HG02870 (cell line): ENCODE results near the gene RAD51B.

Source experiments
- ATAC-seq: cut with Tn5 transposase; IDR thresholded peaks from one replicate; pipeline ENCODE4 v1.9.1; 2021; ENCODE audit warnings: mild to moderate bottlenecking, moderate library complexity; ENCODE audit not compliant: unreplicated experiment

RAD51B gene

DNA sequence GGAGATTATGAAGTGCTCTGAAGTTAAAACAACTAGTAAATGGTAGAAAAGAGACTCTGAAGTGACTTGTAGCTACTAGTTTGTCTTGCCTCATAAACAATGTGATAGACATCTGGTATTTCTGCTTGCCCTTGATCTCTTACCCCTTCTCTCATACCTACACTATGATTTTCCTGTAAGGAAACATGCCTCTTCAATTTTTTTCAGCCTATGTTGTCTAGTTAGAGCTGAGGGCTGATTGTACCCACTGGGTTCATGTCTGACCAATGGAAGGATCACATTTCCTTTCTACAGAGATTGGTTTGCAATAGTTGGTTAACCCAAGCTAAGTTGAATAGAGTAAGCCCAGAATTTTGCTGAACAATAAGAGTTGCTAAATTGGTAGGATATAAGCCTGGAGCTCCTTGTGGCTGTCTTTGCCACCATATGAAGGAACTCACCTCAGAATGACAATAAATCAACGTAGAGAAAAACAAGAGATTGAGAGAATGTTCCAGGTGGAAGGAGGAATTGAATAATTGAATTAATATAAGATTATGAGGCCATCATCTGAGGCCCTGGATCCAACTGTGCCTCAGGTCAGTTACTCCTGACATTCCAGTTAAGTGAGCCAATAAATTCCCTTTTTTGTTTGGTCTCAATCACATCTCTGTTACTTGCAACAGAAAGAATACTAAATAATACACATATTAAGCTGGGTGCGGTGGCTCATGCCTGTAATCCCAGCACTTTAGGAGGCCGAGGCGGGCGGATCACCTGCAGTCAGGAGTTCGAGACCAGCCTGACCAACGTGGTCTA lies 626.9 kb downstream of the RAD51B start:
- ATAC-seq = no peak

DNA sequence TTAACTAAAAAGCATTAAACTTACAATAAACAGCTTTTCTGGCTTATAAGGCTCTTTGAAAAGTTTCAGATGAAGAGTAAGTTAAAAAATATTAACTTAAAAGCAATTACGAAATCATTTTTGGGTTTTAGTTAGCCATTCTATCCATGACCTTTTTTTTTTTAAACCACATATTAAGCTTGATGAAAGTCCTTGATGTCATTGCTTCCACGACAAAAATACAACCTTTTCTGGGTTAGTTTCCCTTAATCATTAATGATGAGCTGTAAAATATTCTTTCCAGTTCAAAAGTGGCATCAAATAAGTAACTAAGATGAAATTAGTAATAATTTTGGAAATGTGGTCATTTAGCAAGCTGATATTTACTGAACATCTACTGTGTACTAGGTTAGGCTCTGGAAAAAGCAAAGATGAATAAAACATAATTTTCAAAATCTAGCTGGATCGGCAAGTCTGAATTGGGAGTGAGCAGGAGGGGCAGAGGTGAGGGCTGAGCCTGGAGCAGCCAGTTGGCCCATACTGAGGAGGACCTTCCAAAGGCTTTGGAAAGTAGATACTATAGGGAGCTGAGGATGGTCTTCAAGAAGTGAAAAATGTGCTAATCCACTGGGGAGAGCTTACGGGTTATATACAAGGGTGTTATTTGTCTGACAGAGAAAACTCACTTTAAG lies 628.1 kb downstream of the RAD51B start:
- no peak for ATAC-seq

DNA sequence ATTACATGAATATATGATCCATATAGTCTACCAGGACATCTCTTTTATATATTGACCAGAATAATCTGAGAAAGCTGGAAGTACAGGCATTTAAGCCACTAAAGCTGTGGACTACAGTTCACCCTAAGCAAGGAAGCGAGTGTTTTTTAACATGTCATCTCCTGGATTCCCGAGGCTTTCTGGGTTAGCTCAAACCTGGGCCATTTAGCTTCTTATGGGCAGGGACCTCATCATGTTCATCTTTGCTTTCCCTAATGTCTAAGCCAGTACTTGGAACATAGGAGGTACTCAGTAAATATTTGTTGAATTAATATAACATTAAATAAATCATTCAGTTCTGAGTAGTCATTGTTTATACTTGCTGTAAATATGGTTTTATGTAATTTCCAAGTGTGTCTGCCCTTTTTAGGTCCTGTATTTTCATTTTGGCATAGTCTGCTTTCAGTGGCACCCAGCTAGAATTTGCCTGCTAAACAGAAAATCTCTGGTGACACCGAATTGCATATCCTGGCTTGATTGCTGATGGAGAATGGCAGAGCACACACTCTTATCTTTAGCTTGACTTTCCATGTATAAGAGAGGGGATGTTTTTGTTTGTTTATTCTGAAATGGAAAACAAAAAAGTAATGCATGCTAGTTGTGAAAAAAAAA lies 628.8 kb downstream of the RAD51B start:
- ATAC-seq = no peak

DNA sequence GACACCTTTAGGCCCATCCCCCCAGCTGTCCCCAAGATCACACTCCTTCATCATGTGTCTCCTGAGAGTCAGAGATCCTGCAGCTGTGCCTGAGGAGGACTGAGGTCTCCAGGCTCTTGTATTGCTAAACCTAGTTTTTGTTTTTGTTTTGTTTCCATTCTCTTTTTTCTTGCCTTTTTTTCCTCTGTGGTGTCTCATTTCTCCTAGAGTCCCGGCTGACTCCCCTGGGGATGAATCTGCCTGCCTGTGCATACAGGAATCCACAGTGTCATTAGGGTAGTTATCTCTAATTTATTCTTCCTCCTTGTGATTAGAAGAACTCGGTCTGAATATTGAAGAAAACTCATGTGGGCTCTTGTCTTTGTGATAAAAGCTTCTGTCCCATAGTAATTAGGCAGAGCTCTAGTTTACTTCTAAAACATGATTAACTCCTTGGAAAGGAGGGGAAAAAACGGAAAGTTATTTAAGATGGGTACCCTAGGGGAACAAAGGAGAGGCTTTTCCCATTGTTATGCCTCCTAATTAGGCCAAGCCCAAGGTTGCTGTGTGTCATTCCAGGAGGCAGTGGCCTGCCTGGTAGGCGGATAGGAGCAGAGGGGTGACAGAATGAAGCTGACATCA lies 630.1 kb downstream of the RAD51B start:
- no peak for ATAC-seq

DNA sequence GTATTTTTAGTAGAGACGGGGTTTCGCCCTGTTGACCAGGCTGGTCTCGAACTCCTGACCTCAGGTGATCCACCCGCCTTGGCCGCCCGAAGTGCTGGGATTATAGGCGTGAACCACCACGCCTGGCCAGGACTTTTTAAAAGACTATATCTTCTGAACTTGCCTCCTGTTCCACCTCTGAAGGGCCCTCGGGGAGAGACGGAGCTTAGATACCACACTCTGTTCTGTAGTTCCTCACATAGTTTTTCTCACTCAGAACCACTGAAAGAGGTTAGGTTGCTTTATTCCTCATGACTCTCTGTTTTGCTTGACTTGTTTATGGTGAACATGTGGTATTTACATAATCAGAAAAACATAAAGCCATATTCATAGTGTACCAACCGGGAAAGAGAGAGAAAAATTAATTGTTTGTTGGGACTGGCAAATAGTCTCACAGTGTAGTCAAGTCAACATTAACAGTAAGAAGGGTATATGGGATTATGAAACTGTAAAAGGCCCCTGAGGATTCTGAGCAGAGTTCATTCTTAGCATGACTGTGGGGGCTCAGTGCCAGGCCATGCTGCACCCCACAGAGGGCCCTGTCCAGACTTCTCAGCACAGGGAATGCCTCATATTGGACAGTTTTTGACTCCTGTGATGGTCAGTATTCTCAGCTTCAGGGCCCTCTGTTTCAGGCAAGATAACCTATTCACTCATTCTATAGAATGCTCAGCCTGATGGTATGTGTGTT lies 631.0 kb downstream of the RAD51B start:
- ATAC-seq = no peak

DNA sequence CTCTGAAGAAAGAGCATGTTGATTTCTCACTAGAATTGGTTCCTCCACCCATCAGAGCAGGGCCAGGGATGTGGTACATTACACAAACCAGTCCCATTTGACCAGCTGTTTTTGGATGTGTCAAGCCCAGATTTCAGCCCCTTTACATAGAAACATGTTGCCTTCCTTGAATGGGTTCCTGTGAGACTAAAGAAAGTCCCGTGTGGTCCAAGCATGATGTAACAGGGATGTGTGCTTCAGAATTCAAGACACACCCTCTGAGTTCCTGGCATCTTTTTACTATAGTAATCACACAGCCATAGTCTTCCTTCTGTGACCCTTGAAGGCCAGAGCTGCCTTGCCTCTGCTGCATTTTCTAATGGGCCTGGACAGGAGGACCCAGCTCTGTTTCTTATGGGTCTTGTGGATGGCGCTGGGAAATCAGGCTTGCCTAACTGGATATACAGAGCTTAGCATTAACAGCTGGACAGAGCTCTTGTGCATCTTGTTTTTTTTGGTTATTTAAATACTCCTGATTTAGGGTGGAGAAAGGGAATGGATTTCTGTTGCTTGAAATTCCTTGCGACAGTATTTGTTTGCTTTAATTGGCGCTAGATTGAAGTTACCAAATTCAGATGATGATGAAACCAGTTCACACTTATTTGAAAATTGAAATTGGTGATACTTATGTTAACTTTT lies 632.3 kb downstream of the RAD51B start:
- no peak for ATAC-seq

DNA sequence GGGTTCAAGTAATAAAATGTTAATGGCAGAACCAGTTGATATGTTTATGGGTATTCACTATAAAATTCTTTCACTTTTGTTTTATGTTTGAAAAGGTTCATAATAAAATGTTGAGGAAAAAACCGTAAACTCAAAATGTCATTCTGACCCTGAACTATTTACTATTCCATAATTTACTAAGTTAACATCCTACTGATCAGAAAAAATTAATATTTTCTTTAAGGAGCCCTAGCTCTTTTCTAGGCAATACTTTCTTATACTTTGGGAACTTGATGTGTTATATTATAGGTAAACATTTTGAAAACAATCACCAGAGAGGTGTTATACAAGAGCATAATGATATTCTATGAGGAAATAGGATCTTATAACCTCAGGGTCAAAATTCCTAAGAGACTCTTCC lies 638.7 kb downstream of the RAD51B start:
- no peak for ATAC-seq

DNA sequence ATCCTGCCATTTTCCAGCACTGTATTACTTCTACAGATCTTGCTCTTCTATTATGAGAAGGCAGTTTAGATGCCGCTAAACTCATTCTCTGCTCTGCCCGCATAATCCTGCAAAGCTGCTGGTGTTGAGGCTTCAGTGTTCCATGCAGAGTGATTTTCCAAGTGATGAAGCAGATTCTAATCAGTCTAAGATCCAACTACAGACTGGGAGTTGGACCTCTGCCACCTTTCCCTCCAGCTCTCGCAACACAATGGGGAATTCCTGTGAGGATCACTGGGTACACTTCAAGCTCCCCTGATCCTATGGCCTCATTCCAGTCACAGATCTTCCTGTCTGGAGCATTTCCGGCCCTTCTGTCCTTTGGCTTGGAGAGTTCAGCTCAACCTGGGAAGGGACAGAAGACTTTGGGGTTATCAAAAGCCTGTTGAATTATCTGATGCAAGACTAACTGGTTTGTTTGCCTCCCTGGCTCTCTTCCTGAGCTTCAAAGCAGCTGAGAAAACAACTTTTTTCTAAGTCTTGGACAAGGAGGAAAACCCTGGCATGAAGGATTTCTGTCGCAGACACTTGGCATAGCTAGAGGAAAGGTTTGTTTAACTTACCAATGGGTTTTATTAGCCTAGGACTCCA lies 639.4 kb downstream of the RAD51B start:
- ATAC-seq = no peak

DNA sequence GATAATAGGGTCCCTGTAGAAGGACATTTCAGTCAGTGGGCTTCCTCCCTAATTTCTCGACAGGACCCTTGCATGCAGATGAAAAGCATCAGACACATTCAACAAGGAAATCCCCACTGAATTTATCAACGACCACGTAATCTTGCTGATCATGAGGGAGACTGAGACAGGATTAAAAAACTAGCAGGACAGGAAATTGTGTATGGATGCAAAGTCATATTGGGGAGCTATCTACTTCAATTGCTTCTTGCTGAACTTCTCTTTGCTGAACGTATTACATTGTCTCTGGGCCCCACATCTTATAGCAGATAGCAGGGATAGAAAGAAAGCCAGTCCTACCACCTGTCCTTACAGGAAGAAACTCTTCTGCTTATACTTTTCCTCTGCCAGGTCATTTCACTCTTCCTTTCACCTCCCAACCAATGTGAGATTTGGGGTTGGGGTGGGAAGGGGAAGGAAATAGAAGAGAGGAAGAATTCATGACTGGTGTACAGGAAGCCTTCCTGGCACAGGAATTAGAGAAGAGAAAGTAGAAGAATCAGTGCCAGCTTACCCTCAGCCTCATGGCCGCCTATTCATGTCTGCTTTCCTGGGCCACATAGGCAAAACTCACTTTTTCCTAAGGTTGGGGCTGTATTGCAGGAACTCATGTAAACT lies 640.0 kb downstream of the RAD51B start:
- no peak for ATAC-seq

DNA sequence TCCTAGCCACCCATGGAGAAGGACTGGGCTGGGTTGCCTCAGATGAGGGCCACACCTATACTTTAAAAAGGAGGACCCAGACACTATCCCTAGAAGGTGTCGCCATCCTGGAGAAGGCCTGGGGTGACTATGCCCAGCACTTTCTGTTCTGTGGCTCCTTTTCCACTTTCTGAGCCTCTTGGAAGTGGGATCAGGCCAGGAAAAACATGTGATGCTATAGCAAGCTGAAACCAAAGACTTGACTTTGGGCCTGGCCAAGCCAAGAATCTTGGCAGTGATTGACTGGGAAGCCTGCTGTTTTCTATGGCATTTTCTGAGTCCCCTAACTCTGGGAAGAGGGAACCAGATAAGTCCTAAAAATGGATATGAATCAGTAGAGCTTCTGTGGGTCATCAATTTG lies 641.0 kb downstream of the RAD51B start:
- ATAC-seq = no peak

DNA sequence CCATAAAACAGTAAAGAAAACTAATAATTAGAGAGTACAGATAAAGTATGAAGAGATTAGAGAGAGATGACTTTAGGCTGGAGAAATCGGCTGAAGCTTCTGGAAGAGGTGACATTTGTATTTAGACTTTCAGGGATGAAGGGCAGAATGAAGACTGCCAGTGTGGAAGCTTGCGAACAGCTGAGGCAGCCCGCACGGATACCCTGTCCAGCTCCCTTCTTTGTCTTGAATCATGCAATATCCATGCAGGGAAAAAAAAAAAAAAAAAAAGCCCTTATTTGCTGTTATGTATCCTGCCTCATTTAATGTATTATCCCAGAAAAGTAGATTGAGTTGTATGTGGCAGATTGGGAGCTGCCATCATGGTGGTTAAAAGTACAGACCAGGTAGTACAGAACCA lies 641.5 kb downstream of the RAD51B start:
- ATAC-seq = no peak

DNA sequence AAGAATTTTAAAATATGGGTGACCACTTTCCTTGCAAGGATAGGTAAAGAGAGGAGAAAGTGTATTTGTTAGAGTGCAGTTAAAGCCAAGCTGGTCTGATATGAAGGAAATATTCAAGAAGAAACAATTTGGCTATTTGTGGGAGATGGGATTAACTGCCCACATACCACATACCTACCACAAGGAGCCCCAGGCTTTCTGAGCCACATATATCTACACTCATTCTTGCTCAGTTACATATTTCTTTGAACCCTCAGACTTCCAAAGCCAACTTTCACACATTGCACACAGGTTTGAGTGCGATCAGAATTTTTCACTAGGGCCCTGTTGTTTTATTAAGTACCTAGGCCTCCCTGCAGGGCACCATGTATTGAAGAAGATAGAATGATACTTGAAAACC lies 643.1 kb downstream of the RAD51B start:
- no peak for ATAC-seq

DNA sequence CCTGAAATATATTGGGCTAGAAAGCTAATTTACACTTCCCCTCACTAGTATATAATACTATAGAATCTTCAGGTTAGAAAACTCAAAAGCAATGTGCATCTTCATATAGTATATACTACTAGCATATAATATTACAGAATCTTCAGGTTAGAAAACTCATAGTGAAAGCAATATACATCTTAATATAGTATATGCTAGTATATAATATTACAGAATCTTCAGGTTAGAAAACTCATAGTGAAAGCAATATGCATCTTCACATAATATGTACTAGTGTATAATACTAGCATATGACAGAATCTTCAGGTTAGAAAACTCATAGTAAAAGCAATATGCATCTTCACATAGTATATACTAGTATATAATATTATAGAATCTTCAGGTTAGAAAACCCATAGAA lies 643.7 kb downstream of the RAD51B start:
- no peak for ATAC-seq

DNA sequence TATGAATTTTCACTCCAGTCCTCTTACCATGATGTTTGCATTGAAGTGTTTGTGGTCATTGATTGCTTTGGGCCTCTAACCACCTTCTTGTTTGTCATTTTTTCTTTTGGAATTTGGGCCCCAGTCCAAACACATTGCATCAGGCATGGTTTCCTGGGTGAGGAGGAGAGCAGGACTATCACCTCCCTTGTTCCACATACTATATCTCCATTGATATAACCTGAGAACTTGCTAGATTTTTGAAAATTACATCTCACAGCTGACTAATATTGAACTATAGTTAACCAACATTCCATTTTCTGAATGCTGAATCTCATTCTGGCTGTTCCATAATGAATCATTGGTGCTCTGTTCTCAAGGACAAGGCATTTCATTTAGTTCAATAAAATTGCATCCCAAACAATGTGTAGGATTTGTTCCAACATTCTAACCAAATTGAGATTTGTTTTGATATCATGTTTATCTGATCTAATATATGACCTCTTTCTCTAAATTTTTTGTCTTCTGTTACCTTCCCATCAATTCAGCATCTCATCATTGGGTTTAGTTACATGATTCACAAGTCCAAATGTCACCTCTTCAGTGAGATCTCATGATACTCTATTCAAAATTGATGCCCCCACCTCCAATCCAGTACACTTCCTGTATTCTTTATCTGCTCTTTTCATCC lies 644.3 kb downstream of the RAD51B start:
- ATAC-seq = no peak

DNA sequence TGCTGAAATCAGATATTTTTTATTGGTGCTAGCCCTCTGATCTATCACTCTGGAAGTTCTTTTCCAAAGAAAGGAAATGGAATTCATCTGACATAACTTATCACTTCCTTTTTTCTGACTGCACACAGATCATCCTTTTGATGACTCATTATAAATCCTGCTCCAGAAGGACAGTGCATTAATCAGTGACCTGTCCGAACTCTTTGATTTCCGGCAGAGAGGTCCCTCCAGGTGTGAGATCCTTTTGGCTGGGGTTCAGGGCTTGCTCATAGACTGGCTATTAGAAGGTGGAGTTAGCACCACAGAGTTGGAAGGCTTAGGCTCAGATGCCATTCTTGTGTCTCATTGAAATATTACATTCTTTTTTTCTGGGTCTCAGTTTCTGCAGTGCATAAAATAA lies 645.1 kb downstream of the RAD51B start:
- no peak for ATAC-seq

DNA sequence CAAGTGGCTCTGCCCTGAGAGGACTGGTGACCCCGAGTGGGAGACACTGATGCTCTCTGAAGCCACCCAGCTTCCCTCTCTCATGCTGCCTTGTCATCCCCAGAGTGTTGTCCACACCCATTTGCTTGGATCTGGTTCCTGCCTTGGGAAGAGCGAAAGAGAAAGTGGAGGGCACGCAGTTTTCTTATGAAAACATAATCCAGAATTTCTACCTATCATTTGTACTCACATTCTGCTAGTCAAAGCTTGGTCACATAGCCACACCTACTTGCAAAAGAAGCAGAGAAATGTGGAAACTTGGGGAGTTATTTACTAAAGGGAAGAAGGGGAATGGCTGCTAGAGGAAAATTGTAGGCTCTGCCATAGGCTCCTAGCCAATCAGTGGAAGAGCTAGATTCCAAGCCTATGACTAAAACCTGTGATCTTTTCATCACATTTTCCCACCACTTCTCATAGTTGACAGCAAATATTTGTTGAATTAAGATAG lies 647.0 kb downstream of the RAD51B start:
- no peak for ATAC-seq

DNA sequence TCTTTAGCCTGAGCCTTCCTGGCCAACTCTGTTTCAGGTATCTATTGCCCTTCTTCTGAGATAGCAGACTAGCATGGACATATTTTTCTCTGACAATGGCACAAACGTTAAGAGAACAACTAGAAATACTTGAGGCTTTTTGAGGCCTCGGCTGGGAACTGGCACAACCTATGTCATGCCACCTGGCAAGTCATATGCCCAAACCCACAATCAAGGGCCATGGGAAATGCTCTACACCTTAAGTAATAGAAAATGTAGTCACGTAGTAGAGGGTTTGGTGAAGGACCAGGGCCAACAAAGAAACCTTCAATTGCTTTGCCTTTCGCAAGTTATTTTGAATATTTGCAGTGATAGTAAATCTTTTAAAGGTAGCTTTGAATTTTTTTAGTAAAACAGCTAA lies 647.8 kb downstream of the RAD51B start:
- ATAC-seq = no peak

DNA sequence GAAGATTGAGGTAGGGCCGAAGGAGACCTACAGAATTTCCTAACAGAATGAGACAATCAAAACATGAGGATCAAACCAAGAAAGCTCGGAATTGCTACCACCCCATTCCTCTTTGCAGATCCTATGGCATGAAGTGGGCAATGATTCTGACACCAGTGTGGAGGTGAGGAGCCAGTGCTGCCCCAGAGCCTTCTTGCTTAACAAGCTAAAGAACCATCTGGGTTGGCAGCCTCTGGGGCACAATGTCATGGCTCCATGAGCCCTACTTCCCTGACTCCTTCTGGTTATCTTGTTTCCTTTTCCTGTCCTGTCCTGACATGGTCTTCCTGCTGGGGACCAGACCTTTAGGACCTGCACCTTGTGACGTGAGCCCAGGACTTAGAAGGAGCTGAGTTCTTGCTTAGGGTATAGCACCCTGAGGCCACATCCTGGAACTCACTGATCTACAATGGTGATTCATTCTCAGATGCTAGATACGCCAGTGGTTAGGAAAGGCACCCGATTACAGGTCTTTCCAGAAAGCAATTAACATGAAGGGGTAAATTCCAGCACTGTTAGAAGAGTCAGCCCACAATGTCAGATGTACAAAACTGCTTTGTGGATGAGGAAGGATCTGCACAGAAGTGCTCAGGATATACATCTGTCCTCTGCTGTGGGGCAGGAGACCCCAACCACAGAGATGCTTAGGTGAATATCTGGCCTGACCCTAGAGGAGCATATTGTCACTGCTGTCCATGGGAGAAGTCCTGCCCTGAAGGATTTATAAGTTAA lies 649.0 kb downstream of the RAD51B start:
- ATAC-seq = no peak
